ENCODE measurements around the gene VSTM2L.

The VSTM2L gene

DNA sequence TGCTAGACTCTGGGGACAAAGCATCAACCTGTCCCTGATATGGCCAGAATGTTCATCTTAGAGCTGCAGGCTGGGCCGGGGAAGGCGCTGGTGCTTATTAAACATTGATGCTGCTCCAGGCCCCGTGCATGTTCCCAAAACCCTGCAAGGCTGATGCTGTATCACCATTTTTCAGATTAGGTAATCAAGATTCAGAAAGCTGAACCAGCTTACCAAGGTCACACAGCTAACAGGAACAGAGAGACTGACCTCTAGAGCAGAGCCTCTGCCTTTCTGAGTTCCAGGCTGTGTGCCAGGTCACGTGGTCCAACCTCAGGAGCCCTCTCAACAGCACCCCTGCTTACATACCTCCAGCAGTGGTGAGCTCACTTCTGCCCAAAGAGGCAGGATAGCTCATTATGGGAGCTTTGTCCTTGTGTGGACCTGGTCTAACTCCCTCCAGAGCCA, 16.1 kb upstream of the VSTM2L start:
- Histone ChIP-seq H3K4me3 (ENCODE audit: control insufficient read depth in 1 of 7, extremely low read depth in 1 of 7, insufficient read depth in 4 of 7, low read depth in 2 of 7, low read length in 6 of 7) (no peak overlapping the region), H3K27me3 (replicated peaks in 2 of 5; ENCODE audit: control insufficient read depth in 4 of 5, insufficient read depth in 5 of 5, low read length in 4 of 5) (peaks cover 0 to 2% (median 0%) of the 10 kb centered on the region in 5 experiments), H3K36me3 (ENCODE audit: control insufficient read depth in 4 of 4, insufficient read depth in 4 of 4, low read length in 3 of 4) (no peaks in the 10 kb centered on the region), H3K4me1 (ENCODE audit: control extremely low read depth in 1 of 4, control insufficient read depth in 4 of 4, insufficient read depth in 4 of 4, low read length in 3 of 4) (peaks cover 0 to 1% (median 0%) of the 10 kb centered on the region in 4 experiments), H3K9me3 (ENCODE audit: control extremely low read depth in 1 of 5, control insufficient read depth in 4 of 5, insufficient read depth in 2 of 5, low read depth in 1 of 5, low read length in 4 of 5) (no peaks in the 10 kb centered on the region), H3K27ac (ENCODE audit: insufficient read depth in 1 of 2, low read depth in 1 of 2, low read length in 2 of 2, poor library complexity in 1 of 2, severe bottlenecking in 2 of 2) (no peak overlapping the region)
- POLR2A ChIA-PET: no interaction called here
- WGBS (ENCODE audit: insufficient coverage): 84% methylated on average over 4 of the region's 4 CpGs
- no peak for DNase-seq
- CTCF ChIA-PET: interaction anchor here (0.8 kb wide), 1 partner anchor 15 kb away, joined by 3 read pairs; no protein-coding TSS in a partner anchor

DNA sequence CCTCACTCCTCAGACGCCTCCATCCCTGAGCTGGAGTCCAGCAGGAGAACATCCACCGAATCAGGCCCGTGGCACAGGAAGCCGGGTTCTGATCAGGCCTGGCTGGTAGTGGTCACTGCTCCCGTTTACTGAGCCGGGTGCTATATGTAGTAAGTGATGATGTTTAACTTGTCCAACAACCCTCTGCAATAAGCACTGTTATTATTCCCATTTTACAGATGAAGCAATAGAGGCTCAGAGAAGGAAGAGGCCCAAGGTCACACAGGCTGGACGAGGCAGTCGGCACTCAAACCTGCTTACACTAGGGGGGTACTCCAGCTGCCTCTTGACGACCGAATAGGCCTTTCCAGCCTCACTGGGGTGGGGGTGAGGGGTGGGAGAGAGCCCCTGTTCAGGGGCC, 14.3 kb upstream of the VSTM2L start:
- Histone ChIP-seq H3K36me3 (ENCODE audit: control insufficient read depth in 4 of 4, insufficient read depth in 4 of 4, low read length in 3 of 4) (no peaks in the 10 kb centered on the region), H3K27ac (ENCODE audit: insufficient read depth in 1 of 2, low read depth in 1 of 2, low read length in 2 of 2, poor library complexity in 1 of 2, severe bottlenecking in 2 of 2) (no peak overlapping the region), H3K4me1 (ENCODE audit: control extremely low read depth in 1 of 4, control insufficient read depth in 4 of 4, insufficient read depth in 4 of 4, low read length in 3 of 4) (peaks cover 0 to 1% (median 0%) of the 10 kb centered on the region in 4 experiments), H3K27me3 (replicated peaks in 2 of 5; ENCODE audit: control insufficient read depth in 4 of 5, insufficient read depth in 5 of 5, low read length in 4 of 5) (no peaks in the 10 kb centered on the region), H3K4me3 (ENCODE audit: control insufficient read depth in 1 of 7, extremely low read depth in 1 of 7, insufficient read depth in 4 of 7, low read depth in 2 of 7, low read length in 6 of 7) (no peak overlapping the region), H3K9me3 (ENCODE audit: control extremely low read depth in 1 of 5, control insufficient read depth in 4 of 5, insufficient read depth in 2 of 5, low read depth in 1 of 5, low read length in 4 of 5) (no peaks in the 10 kb centered on the region)
- ChIA-PET POLR2A (no interaction called here), CTCF (no interaction called here)
- DNase-seq: no peak
- 94% methylated on average over 5 of the region's 10 CpGs for WGBS (ENCODE audit: insufficient coverage)

DNA sequence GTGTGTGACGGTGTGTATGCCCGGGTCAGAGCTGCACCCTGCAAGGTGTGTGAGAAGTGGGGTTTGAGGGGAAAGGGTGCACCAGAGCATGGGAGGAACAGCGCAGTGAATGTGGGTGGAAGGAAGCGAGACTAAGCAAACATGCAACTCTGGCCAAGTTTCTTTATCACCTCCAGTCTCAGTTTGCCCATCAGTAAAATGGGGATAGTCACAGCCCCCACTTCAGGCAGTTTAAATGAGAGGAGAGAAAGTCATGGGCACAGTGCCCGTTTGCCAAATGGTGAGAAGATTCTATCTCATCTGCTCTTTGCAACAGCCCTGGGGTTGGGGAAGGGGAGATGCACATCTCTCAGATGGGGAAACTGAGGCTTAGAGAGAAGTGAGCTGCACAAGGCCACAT, 12.8 kb upstream of the VSTM2L start:
- Histone ChIP-seq H3K36me3 (ENCODE audit: control insufficient read depth in 4 of 4, insufficient read depth in 4 of 4, low read length in 3 of 4) (no peaks in the 10 kb centered on the region), H3K4me1 (ENCODE audit: control extremely low read depth in 1 of 4, control insufficient read depth in 4 of 4, insufficient read depth in 4 of 4, low read length in 3 of 4) (peaks cover 0 to 1% (median 0%) of the 10 kb centered on the region in 4 experiments), H3K9me3 (ENCODE audit: control extremely low read depth in 1 of 5, control insufficient read depth in 4 of 5, insufficient read depth in 2 of 5, low read depth in 1 of 5, low read length in 4 of 5) (no peaks in the 10 kb centered on the region), H3K4me3 (ENCODE audit: control insufficient read depth in 1 of 7, extremely low read depth in 1 of 7, insufficient read depth in 4 of 7, low read depth in 2 of 7, low read length in 6 of 7) (no peak overlapping the region), H3K27me3 (replicated peaks in 2 of 5; ENCODE audit: control insufficient read depth in 4 of 5, insufficient read depth in 5 of 5, low read length in 4 of 5) (no peaks in the 10 kb centered on the region), H3K27ac (ENCODE audit: insufficient read depth in 1 of 2, low read depth in 1 of 2, low read length in 2 of 2, poor library complexity in 1 of 2, severe bottlenecking in 2 of 2) (no peak overlapping the region)
- DNase-seq: no peak
- CTCF ChIA-PET: interaction anchor here (1.2 kb wide), 1 partner anchor 12 kb away, joined by 3 read pairs; the partner anchor contains the start of gene VSTM2L
- 100% methylated on average over 4 of the region's 5 CpGs for WGBS (ENCODE audit: insufficient coverage)
- POLR2A ChIA-PET: no interaction called here

DNA sequence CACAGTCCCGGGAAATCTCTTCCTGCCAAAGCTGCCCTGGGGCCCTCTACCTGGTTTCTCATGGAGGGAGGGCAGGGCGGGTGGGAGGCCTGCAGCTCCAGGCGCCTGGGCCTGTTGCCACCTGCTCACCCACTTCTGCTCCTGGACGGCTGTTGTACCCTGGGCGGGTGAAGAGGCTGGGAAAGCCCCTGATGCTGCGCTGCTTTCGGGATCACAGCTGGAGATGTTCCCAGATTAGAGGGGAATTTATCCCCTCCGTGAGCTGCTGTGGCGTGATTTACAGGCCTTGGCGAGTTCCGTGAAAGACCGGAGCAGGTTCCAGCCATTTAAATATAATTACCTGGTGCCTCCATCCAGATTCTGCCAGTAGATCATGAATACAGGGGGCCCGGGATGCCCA, 12.3 kb upstream of the VSTM2L start:
- ChIA-PET CTCF (interaction anchor here (1.2 kb wide), 1 partner anchor 12 kb away, joined by 3 read pairs; the partner anchor contains the start of gene VSTM2L), POLR2A (no interaction called here)
- no peaks in the 10 kb centered on the region for H3K9me3 ChIP-seq (ENCODE audit: control extremely low read depth in 1 of 5, control insufficient read depth in 4 of 5, insufficient read depth in 2 of 5, low read depth in 1 of 5, low read length in 4 of 5)
- peaks cover 0 to 1% (median 0%) of the 10 kb centered on the region in 4 experiments for H3K4me1 ChIP-seq (ENCODE audit: control extremely low read depth in 1 of 4, control insufficient read depth in 4 of 4, insufficient read depth in 4 of 4, low read length in 3 of 4)
- no peak for DNase-seq
- no peak overlapping the region for H3K27ac ChIP-seq (ENCODE audit: insufficient read depth in 1 of 2, low read depth in 1 of 2, low read length in 2 of 2, poor library complexity in 1 of 2, severe bottlenecking in 2 of 2)
- H3K27me3 ChIP-seq (replicated peaks in 2 of 5; ENCODE audit: control insufficient read depth in 4 of 5, insufficient read depth in 5 of 5, low read length in 4 of 5): no peaks in the 10 kb centered on the region
- no peaks in the 10 kb centered on the region for H3K36me3 ChIP-seq (ENCODE audit: control insufficient read depth in 4 of 4, insufficient read depth in 4 of 4, low read length in 3 of 4)
- 96% methylated on average over 12 of the region's 13 CpGs for WGBS (ENCODE audit: insufficient coverage)
- H3K4me3 ChIP-seq (ENCODE audit: control insufficient read depth in 1 of 7, extremely low read depth in 1 of 7, insufficient read depth in 4 of 7, low read depth in 2 of 7, low read length in 6 of 7): no peak overlapping the region

DNA sequence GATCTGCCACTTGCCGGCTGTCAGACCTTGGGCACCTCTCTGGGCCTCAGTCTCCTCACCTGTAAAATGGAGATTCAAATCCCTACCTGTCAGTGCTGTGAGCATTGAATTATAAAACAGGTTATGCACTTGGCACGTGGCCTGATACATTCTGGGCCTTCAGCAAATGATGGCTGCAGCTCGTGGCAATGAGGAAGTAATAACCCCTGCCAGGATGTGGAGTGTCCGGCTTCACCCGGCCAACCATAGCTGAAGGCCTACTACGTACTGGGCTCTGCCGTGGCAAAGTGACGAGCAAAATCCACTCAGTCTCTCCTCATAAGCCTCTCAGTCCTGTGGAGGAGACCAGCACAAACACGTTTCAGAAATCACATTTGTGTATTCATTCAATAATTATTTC, 10.9 kb upstream of the VSTM2L start:
- DNase-seq: no peak
- 28% methylated on average over 7 of the region's 9 CpGs for WGBS (ENCODE audit: insufficient coverage)
- Histone ChIP-seq H3K4me1 (ENCODE audit: control extremely low read depth in 1 of 4, control insufficient read depth in 4 of 4, insufficient read depth in 4 of 4, low read length in 3 of 4) (peaks cover 0 to 1% (median 0%) of the 10 kb centered on the region in 4 experiments), H3K36me3 (ENCODE audit: control insufficient read depth in 4 of 4, insufficient read depth in 4 of 4, low read length in 3 of 4) (no peaks in the 10 kb centered on the region), H3K9me3 (ENCODE audit: control extremely low read depth in 1 of 5, control insufficient read depth in 4 of 5, insufficient read depth in 2 of 5, low read depth in 1 of 5, low read length in 4 of 5) (no peaks in the 10 kb centered on the region), H3K27me3 (replicated peaks in 2 of 5; ENCODE audit: control insufficient read depth in 4 of 5, insufficient read depth in 5 of 5, low read length in 4 of 5) (peaks cover 0 to under 1% (median 0%) of the 10 kb centered on the region in 5 experiments), H3K27ac (ENCODE audit: insufficient read depth in 1 of 2, low read depth in 1 of 2, low read length in 2 of 2, poor library complexity in 1 of 2, severe bottlenecking in 2 of 2) (no peak overlapping the region), H3K4me3 (ENCODE audit: control insufficient read depth in 1 of 7, extremely low read depth in 1 of 7, insufficient read depth in 4 of 7, low read depth in 2 of 7, low read length in 6 of 7) (no peak overlapping the region)
- CTCF ChIA-PET: no interaction called here
- POLR2A ChIA-PET: interaction anchor here (0.6 kb wide), 1 partner anchor 245 kb away, joined by 3 read pairs; no protein-coding TSS in a partner anchor

DNA sequence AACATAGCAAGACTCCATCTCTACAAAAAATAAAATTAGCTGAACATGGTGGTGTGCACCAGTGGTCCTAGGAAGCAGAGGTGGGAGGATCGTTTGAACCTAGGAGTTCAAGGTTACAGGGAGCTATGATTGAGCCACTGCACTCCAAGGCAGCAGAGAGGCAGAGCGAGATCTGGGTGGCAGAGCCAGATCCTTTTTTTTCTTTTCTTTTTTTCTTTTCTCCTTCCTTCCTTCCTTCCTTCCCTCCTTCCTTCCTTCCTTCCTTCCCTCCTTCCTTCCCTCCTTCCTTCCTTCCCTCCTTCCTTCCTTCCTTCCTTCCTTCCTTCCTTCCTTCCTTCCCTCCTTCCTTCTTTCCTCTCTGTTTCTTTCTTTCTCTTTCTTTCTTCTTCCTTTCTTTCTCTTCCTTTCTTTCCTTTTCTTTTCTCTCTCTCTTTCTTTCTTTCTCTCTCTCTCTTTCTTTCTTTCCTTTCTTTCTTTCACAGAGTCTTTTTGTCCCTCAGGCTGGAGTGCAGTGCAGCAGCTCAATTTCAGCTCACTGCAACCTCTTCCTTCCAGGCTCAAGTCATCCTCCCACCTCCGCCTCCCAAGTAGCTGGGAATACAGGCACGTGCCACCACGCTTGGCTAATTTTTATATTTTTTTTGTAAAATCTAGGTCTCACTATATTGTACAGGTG, 9.2 kb upstream of the VSTM2L start:
- peaks cover 0 to 1% (median 0%) of the 10 kb centered on the region in 4 experiments for H3K4me1 ChIP-seq (ENCODE audit: control extremely low read depth in 1 of 4, control insufficient read depth in 4 of 4, insufficient read depth in 4 of 4, low read length in 3 of 4)
- H3K36me3 ChIP-seq (ENCODE audit: control insufficient read depth in 4 of 4, insufficient read depth in 4 of 4, low read length in 3 of 4): no peaks in the 10 kb centered on the region
- ChIA-PET CTCF (no interaction called here), POLR2A (no interaction called here)
- 94% methylated on average over 2 of the region's 5 CpGs for WGBS (ENCODE audit: insufficient coverage)
- H3K4me3 ChIP-seq (ENCODE audit: control insufficient read depth in 1 of 7, extremely low read depth in 1 of 7, insufficient read depth in 4 of 7, low read depth in 2 of 7, low read length in 6 of 7): no peak overlapping the region
- H3K27ac ChIP-seq (ENCODE audit: insufficient read depth in 1 of 2, low read depth in 1 of 2, low read length in 2 of 2, poor library complexity in 1 of 2, severe bottlenecking in 2 of 2): no peak overlapping the region
- no peak for DNase-seq
- peaks cover 0 to 6% (median 2%) of the 10 kb centered on the region in 5 experiments for H3K27me3 ChIP-seq (replicated peaks in 2 of 5; ENCODE audit: control insufficient read depth in 4 of 5, insufficient read depth in 5 of 5, low read length in 4 of 5)
- H3K9me3 ChIP-seq (ENCODE audit: control extremely low read depth in 1 of 5, control insufficient read depth in 4 of 5, insufficient read depth in 2 of 5, low read depth in 1 of 5, low read length in 4 of 5): no peaks in the 10 kb centered on the region

DNA sequence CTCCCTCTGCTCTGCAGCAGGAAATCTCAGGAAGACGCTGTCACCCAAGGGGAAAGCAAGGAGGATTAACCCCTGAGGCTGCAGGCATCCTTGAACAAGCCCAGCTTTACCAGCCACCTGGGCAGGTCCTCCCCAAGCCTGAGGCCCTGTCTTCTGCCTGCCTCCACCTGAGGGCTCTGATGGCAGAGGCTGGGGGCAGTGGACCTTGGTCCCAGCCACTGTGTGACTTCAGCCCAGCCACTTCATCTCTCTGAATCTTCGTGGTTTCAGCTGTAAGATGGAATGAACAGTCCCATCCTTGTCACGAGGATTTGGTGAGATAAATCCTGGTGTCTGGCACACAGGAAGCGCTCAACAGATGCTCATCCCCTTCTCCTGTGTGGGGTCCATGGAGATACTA, 8.5 kb upstream of the VSTM2L start:
- Histone ChIP-seq H3K9me3 (ENCODE audit: control extremely low read depth in 1 of 5, control insufficient read depth in 4 of 5, insufficient read depth in 2 of 5, low read depth in 1 of 5, low read length in 4 of 5) (no peaks in the 10 kb centered on the region), H3K36me3 (ENCODE audit: control insufficient read depth in 4 of 4, insufficient read depth in 4 of 4, low read length in 3 of 4) (no peaks in the 10 kb centered on the region), H3K4me1 (ENCODE audit: control extremely low read depth in 1 of 4, control insufficient read depth in 4 of 4, insufficient read depth in 4 of 4, low read length in 3 of 4) (peaks cover 0 to 1% (median 0%) of the 10 kb centered on the region in 4 experiments), H3K27me3 (replicated peaks in 2 of 5; ENCODE audit: control insufficient read depth in 4 of 5, insufficient read depth in 5 of 5, low read length in 4 of 5) (peaks cover 0 to 13% (median 5%) of the 10 kb centered on the region in 5 experiments), H3K27ac (ENCODE audit: insufficient read depth in 1 of 2, low read depth in 1 of 2, low read length in 2 of 2, poor library complexity in 1 of 2, severe bottlenecking in 2 of 2) (no peak overlapping the region), H3K4me3 (ENCODE audit: control insufficient read depth in 1 of 7, extremely low read depth in 1 of 7, insufficient read depth in 4 of 7, low read depth in 2 of 7, low read length in 6 of 7) (no peak overlapping the region)
- POLR2A ChIA-PET: no interaction called here
- CTCF ChIA-PET: interaction anchor here (0.6 kb wide), 1 partner anchor 104 kb away, joined by 3 read pairs; no protein-coding TSS in a partner anchor
- WGBS (ENCODE audit: insufficient coverage): 74% methylated on average over 4 of the region's 4 CpGs
- DNase-seq: no peak

All from common myeloid progenitor, CD34-positive (primary cell).